ENCODE results near the gene P4HB.

GRCh38 chr17:81810892-81811704 is 49.2 kb downstream of the P4HB start:
- TF ChIP-seq CTCF (conservative IDR thresholded peaks at IDR 0.05; ENCODE audit: low read length) (no peak), EZH2phosphoT487 (IDR thresholded peaks at IDR 0.05; ENCODE audit: borderline replicate concordance, low read depth, low read length) (no peak)

Measured in OCI-LY7 (cell line).